ENCODE measurements around the gene TAGLN. TPM values are rescaled to one million over a fixed set of nuclear protein-coding genes. Genes with fewer than 3 reads are reported as not detected.

TAGLN gene
- total and polyA plus RNA-seq, 2 of the 8 experiments (the other 6 are each of a cell fraction or from before 2014, with no cell fraction given) = 140 to 300 TPM

DNA sequence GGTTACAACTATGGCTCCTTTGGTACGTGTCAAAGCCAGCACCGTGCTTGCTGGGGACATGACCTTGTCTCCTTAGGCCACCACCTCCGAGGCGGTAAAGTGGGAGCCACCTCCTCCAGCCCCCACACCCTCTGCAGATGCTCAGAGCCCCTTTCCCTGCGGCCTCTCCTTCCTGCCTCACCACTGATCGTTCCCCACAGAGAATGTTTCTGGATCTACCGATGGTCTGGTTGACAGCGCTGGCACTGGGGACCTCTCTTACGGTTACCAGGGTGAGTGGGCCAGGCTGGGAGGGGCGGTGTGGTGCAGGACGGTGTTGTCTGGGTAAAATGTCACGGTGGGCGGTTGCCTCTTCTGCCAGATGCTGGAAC, 11.8 kb upstream of the TAGLN start (continued):
- TF ChIP-seq, protein P1, sequence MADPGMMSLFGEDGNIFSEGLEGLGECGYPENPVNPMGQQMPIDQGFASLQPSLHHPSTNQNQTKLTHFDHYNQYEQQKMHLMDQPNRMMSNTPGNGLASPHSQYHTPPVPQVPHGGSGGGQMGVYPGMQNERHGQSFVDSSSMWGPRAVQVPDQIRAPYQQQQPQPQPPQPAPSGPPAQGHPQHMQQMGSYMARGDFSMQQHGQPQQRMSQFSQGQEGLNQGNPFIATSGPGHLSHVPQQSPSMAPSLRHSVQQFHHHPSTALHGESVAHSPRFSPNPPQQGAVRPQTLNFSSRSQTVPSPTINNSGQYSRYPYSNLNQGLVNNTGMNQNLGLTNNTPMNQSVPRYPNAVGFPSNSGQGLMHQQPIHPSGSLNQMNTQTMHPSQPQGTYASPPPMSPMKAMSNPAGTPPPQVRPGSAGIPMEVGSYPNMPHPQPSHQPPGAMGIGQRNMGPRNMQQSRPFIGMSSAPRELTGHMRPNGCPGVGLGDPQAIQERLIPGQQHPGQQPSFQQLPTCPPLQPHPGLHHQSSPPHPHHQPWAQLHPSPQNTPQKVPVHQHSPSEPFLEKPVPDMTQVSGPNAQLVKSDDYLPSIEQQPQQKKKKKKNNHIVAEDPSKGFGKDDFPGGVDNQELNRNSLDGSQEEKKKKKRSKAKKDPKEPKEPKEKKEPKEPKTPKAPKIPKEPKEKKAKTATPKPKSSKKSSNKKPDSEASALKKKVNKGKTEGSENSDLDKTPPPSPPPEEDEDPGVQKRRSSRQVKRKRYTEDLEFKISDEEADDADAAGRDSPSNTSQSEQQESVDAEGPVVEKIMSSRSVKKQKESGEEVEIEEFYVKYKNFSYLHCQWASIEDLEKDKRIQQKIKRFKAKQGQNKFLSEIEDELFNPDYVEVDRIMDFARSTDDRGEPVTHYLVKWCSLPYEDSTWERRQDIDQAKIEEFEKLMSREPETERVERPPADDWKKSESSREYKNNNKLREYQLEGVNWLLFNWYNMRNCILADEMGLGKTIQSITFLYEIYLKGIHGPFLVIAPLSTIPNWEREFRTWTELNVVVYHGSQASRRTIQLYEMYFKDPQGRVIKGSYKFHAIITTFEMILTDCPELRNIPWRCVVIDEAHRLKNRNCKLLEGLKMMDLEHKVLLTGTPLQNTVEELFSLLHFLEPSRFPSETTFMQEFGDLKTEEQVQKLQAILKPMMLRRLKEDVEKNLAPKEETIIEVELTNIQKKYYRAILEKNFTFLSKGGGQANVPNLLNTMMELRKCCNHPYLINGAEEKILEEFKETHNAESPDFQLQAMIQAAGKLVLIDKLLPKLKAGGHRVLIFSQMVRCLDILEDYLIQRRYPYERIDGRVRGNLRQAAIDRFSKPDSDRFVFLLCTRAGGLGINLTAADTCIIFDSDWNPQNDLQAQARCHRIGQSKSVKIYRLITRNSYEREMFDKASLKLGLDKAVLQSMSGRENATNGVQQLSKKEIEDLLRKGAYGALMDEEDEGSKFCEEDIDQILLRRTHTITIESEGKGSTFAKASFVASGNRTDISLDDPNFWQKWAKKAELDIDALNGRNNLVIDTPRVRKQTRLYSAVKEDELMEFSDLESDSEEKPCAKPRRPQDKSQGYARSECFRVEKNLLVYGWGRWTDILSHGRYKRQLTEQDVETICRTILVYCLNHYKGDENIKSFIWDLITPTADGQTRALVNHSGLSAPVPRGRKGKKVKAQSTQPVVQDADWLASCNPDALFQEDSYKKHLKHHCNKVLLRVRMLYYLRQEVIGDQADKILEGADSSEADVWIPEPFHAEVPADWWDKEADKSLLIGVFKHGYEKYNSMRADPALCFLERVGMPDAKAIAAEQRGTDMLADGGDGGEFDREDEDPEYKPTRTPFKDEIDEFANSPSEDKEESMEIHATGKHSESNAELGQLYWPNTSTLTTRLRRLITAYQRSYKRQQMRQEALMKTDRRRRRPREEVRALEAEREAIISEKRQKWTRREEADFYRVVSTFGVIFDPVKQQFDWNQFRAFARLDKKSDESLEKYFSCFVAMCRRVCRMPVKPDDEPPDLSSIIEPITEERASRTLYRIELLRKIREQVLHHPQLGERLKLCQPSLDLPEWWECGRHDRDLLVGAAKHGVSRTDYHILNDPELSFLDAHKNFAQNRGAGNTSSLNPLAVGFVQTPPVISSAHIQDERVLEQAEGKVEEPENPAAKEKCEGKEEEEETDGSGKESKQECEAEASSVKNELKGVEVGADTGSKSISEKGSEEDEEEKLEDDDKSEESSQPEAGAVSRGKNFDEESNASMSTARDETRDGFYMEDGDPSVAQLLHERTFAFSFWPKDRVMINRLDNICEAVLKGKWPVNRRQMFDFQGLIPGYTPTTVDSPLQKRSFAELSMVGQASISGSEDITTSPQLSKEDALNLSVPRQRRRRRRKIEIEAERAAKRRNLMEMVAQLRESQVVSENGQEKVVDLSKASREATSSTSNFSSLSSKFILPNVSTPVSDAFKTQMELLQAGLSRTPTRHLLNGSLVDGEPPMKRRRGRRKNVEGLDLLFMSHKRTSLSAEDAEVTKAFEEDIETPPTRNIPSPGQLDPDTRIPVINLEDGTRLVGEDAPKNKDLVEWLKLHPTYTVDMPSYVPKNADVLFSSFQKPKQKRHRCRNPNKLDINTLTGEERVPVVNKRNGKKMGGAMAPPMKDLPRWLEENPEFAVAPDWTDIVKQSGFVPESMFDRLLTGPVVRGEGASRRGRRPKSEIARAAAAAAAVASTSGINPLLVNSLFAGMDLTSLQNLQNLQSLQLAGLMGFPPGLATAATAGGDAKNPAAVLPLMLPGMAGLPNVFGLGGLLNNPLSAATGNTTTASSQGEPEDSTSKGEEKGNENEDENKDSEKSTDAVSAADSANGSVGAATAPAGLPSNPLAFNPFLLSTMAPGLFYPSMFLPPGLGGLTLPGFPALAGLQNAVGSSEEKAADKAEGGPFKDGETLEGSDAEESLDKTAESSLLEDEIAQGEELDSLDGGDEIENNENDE (IDR thresholded peaks at IDR 0.05; ENCODE audit: insufficient replicate concordance, low read length) = no peak
- no peak for TF ChIP-seq BCL11A (IDR thresholded peaks at IDR 0.05; ENCODE audit: low read depth in 2 of 2, low read length in 2 of 2)
